Kidney (tissue), 14 donors: ENCODE data around the gene FBXO36. TPM values are rescaled to one million over a fixed set of nuclear protein-coding genes. Genes with fewer than 3 reads are reported as not detected.

Source experiments
- DNase-seq, 5 donors: peaks; one replicate each; pipeline ENCODE4 v3.0.0-alpha.2; 2013 to 2020
- FAIRE-seq: peaks from 2 replicates; lab custom pipeline; 2012; peaks lifted over from hg19 to GRCh38; lab: Jason Lieb, UNC
- H3K27ac ChIP-seq, 2 donors: one replicate each; pipeline ENCODE4 v1.7.0; 2013; ENCODE audit warnings: low read depth in 2 of 2, low read length in 2 of 2, inconsistent platforms in 1 of 2
- H3K27me3 ChIP-seq: one replicate; pipeline ENCODE4 v1.7.1; 2013; ENCODE audit warnings: low read length, inconsistent platforms; ENCODE audit not compliant: control insufficient read depth, insufficient read depth
- H3K36me3 ChIP-seq, 3 donors: one replicate each; pipeline versions ENCODE4 v1.7.0 to v1.7.1; 2013; ENCODE audit warnings: low read length in 3 of 3, control low read depth in 1 of 3, inconsistent platforms in 1 of 3; ENCODE audit not compliant: insufficient read depth in 3 of 3, control insufficient read depth in 2 of 3
- H3K4me1 ChIP-seq, 3 donors: one replicate each; pipeline versions ENCODE4 v1.7.0 to v1.7.1; 2013; ENCODE audit warnings: low read length in 3 of 3, inconsistent platforms in 1 of 3, low read depth in 1 of 3; ENCODE audit not compliant: control insufficient read depth in 2 of 3, insufficient read depth in 2 of 3
- H3K4me3 ChIP-seq, 3 donors: one replicate each; pipeline versions ENCODE4 v1.7.0 to v1.8.1; 2013; ENCODE audit warnings: low read length in 3 of 3, control low read depth in 1 of 3, inconsistent platforms in 1 of 3
- H3K9ac ChIP-seq, 3 donors: one replicate each; pipeline versions ENCODE4 v1.7.0 to v1.7.1; 2013; ENCODE audit warnings: low read length in 3 of 3, control low read depth in 1 of 3, inconsistent platforms in 1 of 3
- H3K9me3 ChIP-seq, 3 donors: one replicate each; pipeline versions ENCODE4 v1.7.0 to v1.7.1; 2013; ENCODE audit warnings: low read length in 3 of 3, control low read depth in 1 of 3, inconsistent platforms in 1 of 3; ENCODE audit not compliant: control insufficient read depth in 2 of 3, insufficient read depth in 1 of 3
- intact Hi-C: fragments of 100-400 bp; cut with DNase I; formaldehyde crosslinking; loops from one replicate; pipeline ENCODE4 v1.11.1; 2022
- polyA plus RNA-seq: library from polyadenylated mRNA; stranded (reverse); fragments of 350-450 nt; fragmentation: Illumina TruSeq; extraction: RNeasy Lipid Tissue Mini Kit (QIAGEN cat#74804); gene quantifications from one replicate; pipeline ENCODE4 v1.2.3, GENCODE V29; 2014; ENCODE audit warnings: low read depth, low replicate concordance; ENCODE audit not compliant: insufficient read depth
- total RNA-seq: library from RNA; stranded (reverse); fragmentation: NEBNext Ultra II Directional; extraction: Animal tissue kit (Norgen Biotek cat#: 25700); gene quantifications from one replicate; pipeline ENCODE4 v1.2.1, GENCODE V29; 2021
- TF ChIP-seq, protein P1 (sequence below): IDR thresholded peaks from 3 replicates; pipeline ENCODE4 v1.5.1; 2012; ENCODE audit warnings: mild to moderate bottlenecking, moderate library complexity, borderline replicate concordance; ENCODE audit not compliant: insufficient read depth; ENCODE audit errors: extremely low read depth
- donor health status: control.
- donor health status: control.
- donor health status: control.
- donor health status: control.
- donor health status: control.
- donor health status: DM: yes; HTN: yes; CAD: no.
- donor health status: Normal renal cell carcinoma (clear cell type).

Gene FBXO36
- total and polyA plus RNA-seq, 2 donors from 2014 or later = 3.8 to 5.4 TPM

- Histone ChIP-seq H3K9ac (no peak overlapping the region), H3K4me3 (no peak overlapping the region), H3K4me1 (peaks cover 0 to 3% (median 2%) of the 10 kb centered on the region in 3 donors), H3K27me3 (no peaks in the 10 kb centered on the region), H3K27ac (no peak overlapping the region), H3K36me3 (no peaks in the 10 kb centered on the region), H3K9me3 (no peaks in the 10 kb centered on the region)
- intact Hi-C loops = no loop called here
- DNase-seq = peak in 1 of 5 donors; percentile 14
- no peak for FAIRE-seq
- TF ChIP-seq, protein P1, sequence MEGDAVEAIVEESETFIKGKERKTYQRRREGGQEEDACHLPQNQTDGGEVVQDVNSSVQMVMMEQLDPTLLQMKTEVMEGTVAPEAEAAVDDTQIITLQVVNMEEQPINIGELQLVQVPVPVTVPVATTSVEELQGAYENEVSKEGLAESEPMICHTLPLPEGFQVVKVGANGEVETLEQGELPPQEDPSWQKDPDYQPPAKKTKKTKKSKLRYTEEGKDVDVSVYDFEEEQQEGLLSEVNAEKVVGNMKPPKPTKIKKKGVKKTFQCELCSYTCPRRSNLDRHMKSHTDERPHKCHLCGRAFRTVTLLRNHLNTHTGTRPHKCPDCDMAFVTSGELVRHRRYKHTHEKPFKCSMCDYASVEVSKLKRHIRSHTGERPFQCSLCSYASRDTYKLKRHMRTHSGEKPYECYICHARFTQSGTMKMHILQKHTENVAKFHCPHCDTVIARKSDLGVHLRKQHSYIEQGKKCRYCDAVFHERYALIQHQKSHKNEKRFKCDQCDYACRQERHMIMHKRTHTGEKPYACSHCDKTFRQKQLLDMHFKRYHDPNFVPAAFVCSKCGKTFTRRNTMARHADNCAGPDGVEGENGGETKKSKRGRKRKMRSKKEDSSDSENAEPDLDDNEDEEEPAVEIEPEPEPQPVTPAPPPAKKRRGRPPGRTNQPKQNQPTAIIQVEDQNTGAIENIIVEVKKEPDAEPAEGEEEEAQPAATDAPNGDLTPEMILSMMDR = no peak
These were observed 21.6 kb downstream of the FBXO36 start for GRCh38 chr2:229943770-229944449.

DNA sequence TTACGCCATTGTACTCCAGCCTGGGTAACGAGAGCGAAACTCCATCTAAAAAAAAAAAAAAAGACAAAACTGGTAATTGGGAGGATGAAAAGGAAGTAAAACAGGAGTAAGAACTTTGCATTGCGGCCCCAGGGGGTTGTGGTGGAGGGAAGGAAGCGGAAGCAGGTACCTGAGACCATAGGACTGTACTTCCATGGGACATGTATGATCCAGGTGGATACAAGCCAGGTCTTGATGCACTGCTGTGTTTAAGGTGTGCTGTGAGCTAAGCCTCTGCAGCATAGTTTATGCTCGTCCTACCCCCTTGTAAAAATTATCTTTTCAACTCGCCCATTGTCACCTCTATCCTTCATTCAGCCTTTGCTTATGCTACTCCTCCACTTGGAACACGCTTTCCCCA lies 23.7 kb downstream of the FBXO36 start:
- Histone ChIP-seq H3K4me1 (peaks cover 0 to 3% (median 2%) of the 10 kb centered on the region in 3 donors), H3K27ac (no peak overlapping the region), H3K9me3 (no peaks in the 10 kb centered on the region), H3K4me3 (no peak overlapping the region), H3K27me3 (no peaks in the 10 kb centered on the region), H3K9ac (no peak overlapping the region), H3K36me3 (no peaks in the 10 kb centered on the region)
- no peak for DNase-seq
- intact Hi-C loops = no loop called here
- FAIRE-seq = no peak
- TF ChIP-seq, protein P1 = no peak

GRCh38 chr2:229947544-229947943 lies 25.2 kb downstream of the FBXO36 start:
- intact Hi-C loops = no loop called here
- TF ChIP-seq, protein P1 = no peak
- no peak overlapping the region for H3K4me3 ChIP-seq
- no peaks in the 10 kb centered on the region for H3K4me1 ChIP-seq
- no peak overlapping the region for H3K9ac ChIP-seq
- DNase-seq (no peak), FAIRE-seq (no peak)
- no peak overlapping the region for H3K27ac ChIP-seq
- H3K27me3 ChIP-seq = no peaks in the 10 kb centered on the region
- no peaks in the 10 kb centered on the region for H3K36me3 ChIP-seq
- no peaks in the 10 kb centered on the region for H3K9me3 ChIP-seq
